GM18868 (cell line): ENCODE measurements around the gene A2ML1.
"Not testable (repeated sequence)": the region's sequence is repeated elsewhere in the genome, so short reads cannot be mapped to it uniquely, and the experiment has no call there.

Experiments used
- ATAC-seq: cut with Tn5 transposase; IDR thresholded peaks from one replicate; pipeline ENCODE4 v1.9.1; 2021; ENCODE audit warnings: mild to moderate bottlenecking, moderate library complexity; ENCODE audit not compliant: unreplicated experiment

Gene A2ML1

GRCh38 chr12:8816448-8817050 lies 5.9 kb upstream of the A2ML1 start:
- ATAC-seq = no peak

- ATAC-seq = no peak
These were observed 4.6 kb upstream of the A2ML1 start for GRCh38 chr12:8817856-8818255.

GRCh38 chr12:8818526-8818925 lies 3.9 kb upstream of the A2ML1 start:
- no peak for ATAC-seq

- no peak for ATAC-seq
These were observed 2.8 kb upstream of the A2ML1 start for GRCh38 chr12:8819666-8819980.

- not testable (repeated sequence) for ATAC-seq
These were observed 1.6 kb upstream of the A2ML1 start for GRCh38 chr12:8820676-8821407.

- ATAC-seq = no peak
These were observed 830 bp upstream of the A2ML1 start for GRCh38 chr12:8821591-8821990.

GRCh38 chr12:8823565-8824300 lies 1.3 kb downstream of the A2ML1 start:
- ATAC-seq = no peak

- ATAC-seq = no peak
These were observed 5.3 kb downstream of the A2ML1 start for GRCh38 chr12:8827551-8828256.

GRCh38 chr12:8828257-8829124 lies 6.1 kb downstream of the A2ML1 start:
- no peak for ATAC-seq

GRCh38 chr12:8829125-8829518 lies 6.7 kb downstream of the A2ML1 start:
- ATAC-seq = no peak

- ATAC-seq = no peak
These were observed 7.2 kb downstream of the A2ML1 start for GRCh38 chr12:8829621-8830020.

GRCh38 chr12:8831116-8831515 lies 8.7 kb downstream of the A2ML1 start:
- no peak for ATAC-seq

GRCh38 chr12:8832500-8832899 lies 10.1 kb downstream of the A2ML1 start:
- no peak for ATAC-seq

- no peak for ATAC-seq
These were observed 11.8 kb downstream of the A2ML1 start for GRCh38 chr12:8834230-8834629.

GRCh38 chr12:8837291-8837690 lies 14.9 kb downstream of the A2ML1 start:
- ATAC-seq = no peak

- ATAC-seq = no peak
These were observed 17.9 kb downstream of the A2ML1 start for GRCh38 chr12:8840321-8840720.

- no peak for ATAC-seq
These were observed 18.7 kb downstream of the A2ML1 start for GRCh38 chr12:8840938-8841633.

GRCh38 chr12:8841778-8842177 lies 19.4 kb downstream of the A2ML1 start:
- ATAC-seq = no peak

GRCh38 chr12:8844665-8845064 lies 22.2 kb downstream of the A2ML1 start:
- no peak for ATAC-seq

- no peak for ATAC-seq
These were observed 23.9 kb downstream of the A2ML1 start for GRCh38 chr12:8846305-8846704.
